Fibroblast of pulmonary artery (primary cell): ENCODE results near the gene MCM10.

Experiments
- DNase-seq: peaks from one replicate; pipeline ENCODE4 v3.0.0-alpha.2; 2010; ENCODE audit warnings: low read depth
- H3K4me3 ChIP-seq: replicated peaks from 2 replicates; pipeline ENCODE4 v1.5.1; 2011; ENCODE audit warnings: low read depth, mild to moderate bottlenecking, control low read depth, low read length, moderate library complexity
- CTCF ChIP-seq: IDR thresholded peaks from 2 replicates; pipeline ENCODE4 v1.5.1; 2011; ENCODE audit warnings: mild to moderate bottlenecking, control low read depth, low read length, inconsistent platforms; ENCODE audit errors: missing control alignments

Gene MCM10

GRCh38 chr10:13165177-13165576 lies 3.8 kb downstream of the MCM10 start:
- no peak for TF ChIP-seq CTCF
- no peak for DNase-seq
- no peak overlapping the region for H3K4me3 ChIP-seq

GRCh38 chr10:13167568-13167967 lies 6.2 kb downstream of the MCM10 start:
- TF ChIP-seq CTCF = no peak
- no peak overlapping the region for H3K4me3 ChIP-seq
- no peak for DNase-seq

- no peak for DNase-seq
- no peak for TF ChIP-seq CTCF
- H3K4me3 ChIP-seq = no peak overlapping the region
These were observed 7.4 kb downstream of the MCM10 start for GRCh38 chr10:13168781-13169180.

- TF ChIP-seq CTCF = no peak
- no peak for DNase-seq
- no peak overlapping the region for H3K4me3 ChIP-seq
These were observed 12.3 kb downstream of the MCM10 start for GRCh38 chr10:13173616-13174015.

GRCh38 chr10:13180788-13181187 lies 19.4 kb downstream of the MCM10 start:
- DNase-seq = no peak
- no peak overlapping the region for H3K4me3 ChIP-seq
- no peak for TF ChIP-seq CTCF

- TF ChIP-seq CTCF = no peak
- DNase-seq = no peak
- no peak overlapping the region for H3K4me3 ChIP-seq
These were observed 21.1 kb downstream of the MCM10 start for GRCh38 chr10:13182424-13182823.

- TF ChIP-seq CTCF = no peak
- H3K4me3 ChIP-seq = no peak overlapping the region
- DNase-seq = no peak
These were observed 22.3 kb downstream of the MCM10 start for GRCh38 chr10:13183625-13184024.
